Stomach (tissue), 9 donors: ENCODE measurements around the gene FREM1. TPM values are rescaled to one million over a fixed set of nuclear protein-coding genes. Genes with fewer than 3 reads are reported as not detected.

Experiments used
- DNase-seq, 2 donors: peaks; one replicate each; pipeline versions ENCODE4 v3.0.0 to v3.0.0-alpha.2; 2013 to 2019
- H3K27ac ChIP-seq, 5 donors: fragments of 200-600 bp in 4 of 5; sonication (generic) in 4 of 5; one replicate each; pipeline ENCODE4 v1.5.1; 2013 to 2019; ENCODE audit warnings: mild to moderate bottlenecking in 1 of 5, moderate library complexity in 1 of 5
- H3K27me3 ChIP-seq, 3 donors: fragments of 200-600 bp; sonication (generic); one replicate each; pipeline ENCODE4 v1.5.1; 2017 to 2019; ENCODE audit warnings: mixed run types in 1 of 3
- H3K36me3 ChIP-seq, 4 donors: fragments of 200-600 bp; sonication (generic); 1 replicate in 3 of 4; 2 replicates in 1 of 4; pipeline ENCODE4 v1.5.1; 2016 to 2019
- H3K4me1 ChIP-seq, 4 donors: fragments of 200-600 bp; sonication (generic); one replicate each; pipeline ENCODE4 v1.5.1; 2016 to 2019
- H3K4me3 ChIP-seq, 4 donors: fragments of 200-600 bp; sonication (generic) in 3 of 4; one replicate each; pipeline ENCODE4 v1.5.1; 2016 to 2019; ENCODE audit warnings: mild to moderate bottlenecking in 1 of 4
- H3K9me3 ChIP-seq, 4 donors: fragments of 200-600 bp; sonication (generic); one replicate each; pipeline ENCODE4 v1.5.1; 2016 to 2019
- EP300 ChIP-seq: sonication (generic); formaldehyde crosslinking; IDR thresholded peaks from one replicate; pipeline ENCODE4 v1.6.1; 2017; ENCODE audit warnings: antibody characterized with exemption
- POLR2A ChIP-seq, 4 donors: fragments of 450-650 bp; IDR thresholded peaks; one replicate each; pipeline ENCODE4 v1.6.1; 2016; ENCODE audit warnings: antibody characterized with exemption in 4 of 4, control low read depth in 2 of 4, mild to moderate bottlenecking in 1 of 4, moderate library complexity in 1 of 4
- POLR2AphosphoS5 ChIP-seq, 3 donors: sonication (generic); formaldehyde crosslinking; IDR thresholded peaks; one replicate each; pipeline ENCODE4 v1.6.1; 2016; ENCODE audit warnings: antibody characterized with exemption in 3 of 3
- WGBS, 5 donors: extraction: QIAGEN DNeasy Blood & Tissue Kit in 3 of 5; methylation state at CpG; one replicate each; pipeline versions ENCODE4 v1.1.5 to v1.1.7; 2013 to 2018; 5-methylcytosine and 5-hydroxymethylcytosine counted together
- intact Hi-C: fragments of 100-400 bp; cut with DNase I; formaldehyde crosslinking; loops from one replicate; pipeline ENCODE4 v1.15.1; 2023; ENCODE audit warnings: low total_unique reads
- polyA plus RNA-seq, 3 donors: library from polyadenylated mRNA; stranded (reverse); fragments of 200-250 nt; gene quantifications; one replicate each; pipeline ENCODE4 v1.2.3, GENCODE V29; 2013
- total RNA-seq, 5 donors: library from RNA; depleted of rRNA; stranded (reverse); fragments of >200 nt; gene quantifications; one replicate each; pipeline versions ENCODE4 v1.1.0 to v1.2.3, GENCODE V29; 2014 to 2016
- TF ChIP-seq, protein P1 (sequence below), 7 experiments: fragments of 450-650 bp in 4 of 7; fragments of 200-600 bp in 3 of 7; sonication (generic) in 3 of 7; IDR thresholded peaks; one replicate each; pipeline ENCODE4 v1.5.1; 2016 to 2019; ENCODE audit warnings: antibody characterized with exemption in 7 of 7, control low read depth in 2 of 7, mild to moderate bottlenecking in 1 of 7
- donor health status: healthy with polysubstance abuse.
- donor health status: Bipolar disorder and iron deficiency.
- donor health status: healthy.

The FREM1 gene
- total and polyA plus RNA-seq, 8 donors = 0.12 to 14.7 (median 0.58) TPM; not detected in 1

DNA sequence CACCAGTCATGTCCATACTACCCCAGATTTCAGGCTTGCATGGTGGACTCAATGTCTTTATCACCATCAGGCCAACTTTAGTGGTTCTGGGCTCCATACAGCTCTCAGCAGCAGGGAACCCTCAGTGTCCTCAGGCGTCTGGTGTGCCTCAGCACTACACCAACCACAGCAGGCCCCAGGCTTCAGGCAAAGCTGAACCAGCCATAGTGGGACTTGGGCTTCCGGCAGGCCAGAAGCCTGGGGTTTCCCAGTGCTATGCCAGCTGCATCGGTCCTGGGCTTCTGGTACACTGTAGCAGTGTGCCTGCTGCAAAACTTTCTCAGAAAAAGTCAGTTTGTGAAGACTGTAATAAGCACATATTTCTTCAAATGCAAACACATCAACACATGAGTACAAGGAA, 205.9 kb downstream of the FREM1 start:
- H3K36me3 ChIP-seq = no peaks in the 10 kb centered on the region
- no peak for DNase-seq
- H3K27me3 ChIP-seq = peaks cover 0 to 9% (median 0%) of the 10 kb centered on the region in 3 donors
- intact Hi-C loops = no loop called here
- H3K9me3 ChIP-seq = peaks cover 0 to 34% (median 24%) of the 10 kb centered on the region in 4 donors
- H3K4me1 ChIP-seq = no peaks in the 10 kb centered on the region
- TF ChIP-seq POLR2A (IDR thresholded peaks at IDR 0.05) = no peak
- TF ChIP-seq, protein P1, sequence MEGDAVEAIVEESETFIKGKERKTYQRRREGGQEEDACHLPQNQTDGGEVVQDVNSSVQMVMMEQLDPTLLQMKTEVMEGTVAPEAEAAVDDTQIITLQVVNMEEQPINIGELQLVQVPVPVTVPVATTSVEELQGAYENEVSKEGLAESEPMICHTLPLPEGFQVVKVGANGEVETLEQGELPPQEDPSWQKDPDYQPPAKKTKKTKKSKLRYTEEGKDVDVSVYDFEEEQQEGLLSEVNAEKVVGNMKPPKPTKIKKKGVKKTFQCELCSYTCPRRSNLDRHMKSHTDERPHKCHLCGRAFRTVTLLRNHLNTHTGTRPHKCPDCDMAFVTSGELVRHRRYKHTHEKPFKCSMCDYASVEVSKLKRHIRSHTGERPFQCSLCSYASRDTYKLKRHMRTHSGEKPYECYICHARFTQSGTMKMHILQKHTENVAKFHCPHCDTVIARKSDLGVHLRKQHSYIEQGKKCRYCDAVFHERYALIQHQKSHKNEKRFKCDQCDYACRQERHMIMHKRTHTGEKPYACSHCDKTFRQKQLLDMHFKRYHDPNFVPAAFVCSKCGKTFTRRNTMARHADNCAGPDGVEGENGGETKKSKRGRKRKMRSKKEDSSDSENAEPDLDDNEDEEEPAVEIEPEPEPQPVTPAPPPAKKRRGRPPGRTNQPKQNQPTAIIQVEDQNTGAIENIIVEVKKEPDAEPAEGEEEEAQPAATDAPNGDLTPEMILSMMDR (IDR thresholded peaks at IDR 0.05) = no peak
- no peak for TF ChIP-seq POLR2AphosphoS5 (IDR thresholded peaks at IDR 0.05)
- no peak for TF ChIP-seq EP300
- no peak overlapping the region for H3K27ac ChIP-seq
- H3K4me3 ChIP-seq = no peak overlapping the region
- WGBS, 5 donors = 87 to 97% (median 90%) methylated on average over 3 of the region's 3 CpGs

DNA sequence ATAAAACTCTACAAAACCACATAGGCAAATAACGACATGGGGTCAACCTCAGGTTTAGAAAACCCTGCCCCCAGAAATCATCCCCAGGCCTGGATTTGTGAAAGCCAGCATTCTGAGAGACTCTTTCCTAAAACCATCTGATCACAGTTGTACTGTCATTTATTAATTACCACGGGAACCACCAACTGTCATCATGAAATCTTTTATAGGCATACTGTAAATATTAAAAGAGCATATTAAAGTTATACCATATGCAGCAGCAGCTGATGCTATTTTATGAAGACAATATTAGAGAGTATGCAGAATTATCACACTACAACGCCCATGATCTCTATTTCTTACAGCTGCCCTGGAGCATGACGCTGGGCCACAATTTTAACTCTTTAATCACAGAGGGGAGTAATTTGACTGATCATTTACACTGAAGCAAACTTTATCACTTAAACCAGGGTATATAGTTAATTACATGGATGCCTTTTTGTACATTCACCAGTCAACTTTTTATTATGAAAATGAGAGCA, 208.0 kb downstream of the FREM1 start:
- Histone ChIP-seq H3K27ac (no peak overlapping the region), H3K4me3 (no peak overlapping the region), H3K36me3 (no peaks in the 10 kb centered on the region), H3K4me1 (no peaks in the 10 kb centered on the region), H3K9me3 (peaks cover 0 to 32% (median 24%) of the 10 kb centered on the region in 4 donors), H3K27me3 (peaks cover 0 to 19% (median 3%) of the 10 kb centered on the region in 3 donors)
- 35 to 66% (median 55%) methylated on average over 4 of the region's 4 CpGs for WGBS, 5 donors
- TF ChIP-seq, protein P1 (IDR thresholded peaks at IDR 0.05) = no peak
- no peak for TF ChIP-seq POLR2AphosphoS5 (IDR thresholded peaks at IDR 0.05)
- TF ChIP-seq EP300 = no peak
- TF ChIP-seq POLR2A (IDR thresholded peaks at IDR 0.05) = no peak
- no peak for DNase-seq
- intact Hi-C loops = no loop called here

DNA sequence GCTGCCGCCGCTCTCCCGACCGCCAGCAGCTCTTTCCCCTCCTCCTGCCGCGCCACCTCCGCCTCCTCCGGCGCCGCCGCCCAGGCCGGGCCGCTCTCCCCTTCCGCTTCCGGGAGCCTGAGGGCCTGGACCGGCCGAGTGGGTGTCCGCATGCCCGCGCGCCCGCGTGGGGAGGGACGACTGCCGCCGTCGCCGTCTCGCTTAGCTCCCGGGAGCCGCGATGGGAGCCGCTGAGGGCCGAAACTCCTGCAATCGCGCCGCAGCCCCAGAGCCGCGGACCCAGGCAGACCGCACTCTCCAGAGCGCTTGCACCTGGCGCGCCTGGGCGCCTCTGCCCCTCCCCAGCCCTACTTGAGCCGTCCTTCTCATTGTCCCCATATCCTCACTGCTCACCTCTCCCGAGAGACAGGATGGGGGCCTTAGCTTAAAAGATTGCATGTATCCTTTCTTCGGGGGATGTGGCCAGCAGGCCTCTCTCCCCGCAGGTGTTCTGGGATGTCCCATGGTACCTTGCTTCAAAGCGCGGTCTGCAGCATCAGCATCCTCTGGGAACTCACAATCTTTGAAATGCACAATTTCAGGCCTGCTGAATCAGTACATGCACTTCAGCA, 216.9 kb downstream of the FREM1 start, which contains the start of gene ZDHHC21:
Gene ZDHHC21, minus strand, starts transcription at position 182 of the 611 bp plus-strand sequence. CDS start 19,092 bp downstream, outside the sequence.
- peak; percentile 78 to 90 for DNase-seq
- Histone ChIP-seq H3K9me3 (no peaks in the 10 kb centered on the region), H3K36me3 (peaks cover 6 to 19% (median 17%) of the 10 kb centered on the region in 4 donors), H3K4me1 (peaks cover 0 to 28% (median 25%) of the 10 kb centered on the region in 4 donors), H3K4me3 (peak within 1 kb of the TSS; percentile 85 to 95 (median 90)), H3K27me3 (peaks cover 0 to 9% (median 0%) of the 10 kb centered on the region in 3 donors), H3K27ac (peak within 1 kb of the TSS; percentile 67 to 82 (median 71))
- intact Hi-C loops = no loop called here
- WGBS, 5 donors = 2 to 16% (median 4%) methylated on average over 14 to 49 of the region's 50 CpGs
- TF ChIP-seq POLR2AphosphoS5 (IDR thresholded peaks at IDR 0.05) = peak; percentile 18 to 84 (median 69)
- TF ChIP-seq, protein P1 (IDR thresholded peaks at IDR 0.05) = no peak

DNA sequence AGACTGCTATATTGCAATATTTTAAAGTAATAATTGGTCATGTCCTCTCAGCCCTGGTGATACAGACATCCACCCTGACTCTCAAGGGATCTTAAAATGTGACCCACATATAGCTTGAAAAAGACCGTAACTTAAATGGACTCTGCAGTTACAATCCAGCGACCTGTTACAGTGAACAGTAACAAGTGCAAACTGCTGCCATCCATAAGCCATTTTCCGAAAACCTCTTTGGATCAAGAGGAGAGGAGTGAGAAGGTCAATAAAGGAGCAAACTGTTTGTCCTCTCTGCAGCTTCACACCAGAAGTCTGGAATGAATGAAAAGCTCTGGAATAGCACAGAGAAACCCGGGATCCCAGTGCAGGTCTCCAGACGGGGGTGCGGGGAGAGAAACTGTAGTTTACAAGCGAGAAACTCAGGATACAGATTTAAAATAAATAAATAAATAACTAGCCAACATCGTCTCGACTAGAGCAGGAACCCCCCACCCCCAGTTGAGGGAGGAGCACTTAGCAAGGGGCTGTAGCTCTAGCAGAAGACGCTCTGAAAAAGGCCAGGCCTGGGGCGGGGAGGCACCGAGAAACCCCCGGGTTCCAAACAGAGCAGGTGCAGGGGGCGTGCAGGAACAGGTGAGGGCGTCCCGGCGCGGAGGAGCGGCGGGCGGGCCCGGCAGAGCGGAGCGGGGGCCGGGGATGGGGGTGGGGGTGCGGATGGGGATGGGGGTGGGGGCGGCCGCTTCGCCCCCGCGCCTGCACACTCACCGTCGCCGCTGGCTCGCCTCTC, 217.6 kb downstream of the FREM1 start:
- no peaks in the 10 kb centered on the region for H3K9me3 ChIP-seq
- DNase-seq = peak; percentile 29 to 74
- 1 to 2% (median 1%) methylated on average over 13 to 34 of the region's 35 CpGs for WGBS, 5 donors
- peak overlapping the region; percentile 67 to 82 (median 71) for H3K27ac ChIP-seq
- TF ChIP-seq POLR2A (IDR thresholded peaks at IDR 0.05) = no peak
- TF ChIP-seq EP300 = no peak
- TF ChIP-seq, protein P1 (IDR thresholded peaks at IDR 0.05) = no peak
- TF ChIP-seq POLR2AphosphoS5 (IDR thresholded peaks at IDR 0.05) = no peak
- H3K4me3 ChIP-seq = peak overlapping the region; percentile 85 to 95 (median 90)
- intact Hi-C loops = no loop called here
- H3K4me1 ChIP-seq = peaks cover 0 to 28% (median 25%) of the 10 kb centered on the region in 4 donors
- H3K36me3 ChIP-seq = peaks cover 6 to 23% (median 20%) of the 10 kb centered on the region in 4 donors
- peaks cover 0 to 9% (median 0%) of the 10 kb centered on the region in 3 donors for H3K27me3 ChIP-seq
